Measurements from ENCODE around the gene ST6GALNAC6.

The ST6GALNAC6 gene, protein sequence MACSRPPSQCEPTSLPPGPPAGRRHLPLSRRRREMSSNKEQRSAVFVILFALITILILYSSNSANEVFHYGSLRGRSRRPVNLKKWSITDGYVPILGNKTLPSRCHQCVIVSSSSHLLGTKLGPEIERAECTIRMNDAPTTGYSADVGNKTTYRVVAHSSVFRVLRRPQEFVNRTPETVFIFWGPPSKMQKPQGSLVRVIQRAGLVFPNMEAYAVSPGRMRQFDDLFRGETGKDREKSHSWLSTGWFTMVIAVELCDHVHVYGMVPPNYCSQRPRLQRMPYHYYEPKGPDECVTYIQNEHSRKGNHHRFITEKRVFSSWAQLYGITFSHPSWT

DNA sequence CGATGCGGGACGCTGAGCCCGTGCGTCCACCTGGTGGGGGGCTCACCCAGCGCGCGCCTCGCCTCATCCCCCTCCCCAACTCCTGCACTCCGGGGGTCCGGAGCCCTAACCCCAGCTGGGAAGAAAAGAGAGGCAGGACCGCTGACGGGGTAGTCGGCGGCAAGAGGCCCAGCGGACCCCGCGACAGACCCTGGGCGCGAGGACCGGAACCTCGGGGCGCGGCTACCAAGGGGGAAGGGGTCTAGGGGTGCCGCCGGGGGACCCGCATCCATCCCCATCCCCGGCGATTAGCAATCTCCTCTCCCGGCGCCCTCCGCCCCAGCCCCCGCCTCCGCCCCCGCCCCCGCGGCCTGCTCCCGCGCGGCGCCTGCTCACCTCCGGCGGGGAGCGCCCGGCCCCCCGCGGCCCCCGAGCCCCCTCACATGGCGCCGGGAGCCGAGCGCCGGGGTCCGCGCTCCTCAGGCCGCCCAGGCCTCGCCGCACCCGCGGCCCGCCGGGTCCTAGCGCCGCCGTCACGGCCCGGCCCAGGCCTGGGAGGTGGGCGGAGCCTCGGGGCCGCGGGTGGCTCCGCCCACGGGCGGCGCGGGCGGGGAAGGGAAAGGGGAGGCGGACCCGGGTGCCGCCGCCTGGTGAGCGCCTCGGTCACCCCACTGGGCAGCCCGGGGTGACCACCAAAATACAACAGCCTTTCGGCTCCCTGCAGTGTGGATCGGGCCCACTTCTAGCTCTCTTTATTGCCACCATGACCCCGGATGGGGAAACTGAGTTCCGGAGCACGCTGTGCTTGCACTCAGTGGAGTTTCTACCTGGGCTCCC, at the start of gene ST6GALNAC6:
TSS of gene ST6GALNAC6 (minus strand) at position 476 of the 816 bp plus-strand sequence. CDS start 1,622 bp downstream, outside the sequence.
- no peak for DNase-seq

GRCh38 chr9:127947841-127948710, 48.7 kb upstream of the ST6GALNAC6 start:
- DNase-seq, result no peak

DNA sequence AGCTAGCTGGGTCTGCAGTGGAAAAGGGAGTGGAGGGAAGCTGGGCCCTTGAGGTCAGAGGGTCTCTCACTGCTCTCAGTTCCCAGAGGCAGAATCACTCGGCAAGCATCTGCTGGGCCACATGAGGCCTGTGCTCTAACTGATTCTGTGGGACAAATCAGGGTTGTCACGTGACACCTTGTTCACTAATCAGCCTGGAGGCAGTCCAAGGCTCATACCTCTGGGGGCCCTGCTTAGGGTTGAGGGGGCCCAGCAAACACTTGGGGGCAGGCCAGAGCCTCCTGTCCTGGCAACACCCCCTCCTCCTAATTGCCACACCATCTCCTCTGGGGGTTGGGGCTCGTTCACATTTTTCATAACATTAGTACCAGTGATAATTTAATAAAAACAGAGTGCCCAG, 47.3 kb upstream of the ST6GALNAC6 start:
- no peak for DNase-seq

DNA sequence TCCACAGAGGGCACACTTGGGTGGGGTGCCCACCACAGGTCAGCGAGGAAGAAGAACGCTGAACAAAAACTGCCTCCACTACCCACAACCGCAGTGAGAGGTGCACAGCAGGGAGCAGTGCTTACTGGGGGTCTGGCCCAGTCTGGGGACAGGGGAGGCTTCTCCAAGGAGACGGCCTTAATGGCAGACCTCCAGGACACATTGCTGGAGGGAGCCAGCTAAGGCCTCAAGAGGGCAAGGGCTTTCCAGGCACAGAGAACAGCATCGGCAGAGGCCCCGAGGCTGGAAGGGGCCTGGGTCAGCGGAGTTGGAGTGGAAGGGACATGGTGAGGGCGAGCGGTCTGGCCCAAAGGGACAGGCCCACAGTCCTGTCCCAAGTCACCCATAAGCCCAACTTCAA, 46.5 kb upstream of the ST6GALNAC6 start:
- no peak for DNase-seq

GRCh38 chr9:127945338-127945737, 45.9 kb upstream of the ST6GALNAC6 start:
- no peak for DNase-seq

GRCh38 chr9:127944586-127945218, 45.3 kb upstream of the ST6GALNAC6 start:
- no peak for DNase-seq

- peak; percentile 64 for DNase-seq
These were observed 44.3 kb upstream of the ST6GALNAC6 start for GRCh38 chr9:127943731-127944144.

DNA sequence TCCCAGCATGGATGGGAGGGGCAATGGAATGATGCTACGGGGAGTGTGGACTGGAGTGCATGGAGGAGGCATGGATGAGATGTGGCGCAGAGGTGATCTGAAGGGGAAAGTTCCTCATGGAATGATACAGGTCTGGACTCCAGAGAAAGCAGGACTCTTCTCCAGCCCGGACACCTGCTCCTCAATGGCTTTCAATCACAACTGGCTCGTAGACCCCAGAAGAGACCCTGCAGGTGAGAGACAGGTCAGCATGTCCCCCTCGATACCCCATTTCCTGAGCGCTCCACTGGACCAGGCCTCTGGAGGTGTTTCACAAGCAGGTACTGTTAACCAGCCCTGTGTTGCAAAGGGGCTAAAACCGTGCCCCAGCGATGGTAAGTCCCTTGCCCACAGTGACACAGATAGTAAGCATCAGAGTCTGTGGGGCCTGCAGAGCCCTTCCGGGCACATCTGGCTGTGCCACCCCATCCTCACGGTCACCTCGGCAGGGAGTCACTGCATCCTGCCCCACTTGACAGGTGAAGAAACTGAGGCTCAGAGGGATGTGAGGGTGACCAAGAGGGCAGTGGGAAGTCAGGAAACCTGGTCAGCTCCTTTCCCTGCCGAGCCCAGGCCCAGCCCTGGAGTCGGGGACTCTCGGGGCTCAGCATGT, 43.7 kb upstream of the ST6GALNAC6 start:
- no peak for DNase-seq

GRCh38 chr9:127942216-127943010, 43.0 kb upstream of the ST6GALNAC6 start:
- DNase-seq, result no peak

GRCh38 chr9:127941961-127942215, 42.5 kb upstream of the ST6GALNAC6 start:
- no peak for DNase-seq

DNA sequence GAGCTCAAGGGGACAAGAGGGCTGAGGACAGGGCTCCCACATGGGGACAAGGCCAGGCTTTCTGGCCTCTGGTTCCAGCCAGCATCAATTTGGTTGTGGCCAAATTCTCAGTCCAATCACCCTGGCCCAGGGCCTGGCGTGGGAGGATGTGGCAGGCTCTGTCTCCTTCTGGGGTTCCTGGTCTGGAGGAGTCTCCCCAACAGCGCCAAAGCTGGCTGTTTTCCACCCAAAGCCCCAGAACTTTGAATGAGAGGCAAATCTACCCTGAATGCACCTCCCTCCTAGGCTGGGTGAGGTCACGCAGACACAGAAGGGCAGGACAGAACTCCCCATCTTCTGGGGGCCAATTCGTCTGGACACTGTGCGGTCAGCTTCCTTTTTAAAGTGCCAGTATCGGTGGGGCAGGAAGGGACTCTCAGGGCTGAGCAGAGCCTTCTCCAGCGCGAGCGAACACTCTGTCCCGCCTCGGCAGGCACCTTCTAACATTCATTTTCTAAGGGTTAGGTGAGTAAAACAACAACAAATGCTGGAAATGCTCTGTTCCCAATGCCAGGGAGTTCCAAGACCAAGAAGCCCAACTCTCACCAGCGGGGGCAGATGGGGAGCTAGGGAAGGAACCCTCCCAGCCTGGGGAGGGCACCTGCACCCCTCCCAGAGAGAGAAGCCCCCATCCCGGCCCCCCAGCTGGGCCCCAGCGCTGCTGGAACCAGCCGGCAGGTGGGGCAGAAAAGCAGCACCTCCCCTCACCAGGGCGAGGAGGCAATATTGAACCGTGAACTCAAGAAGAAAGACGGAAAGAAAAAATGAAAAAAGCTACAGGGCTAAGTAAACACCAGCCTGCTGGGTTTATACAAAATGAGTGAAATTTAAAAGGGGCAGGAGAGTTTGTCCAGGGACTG, 41.9 kb upstream of the ST6GALNAC6 start:
- DNase-seq, result no peak

GRCh38 chr9:127940593-127940992, 41.2 kb upstream of the ST6GALNAC6 start:
- no peak for DNase-seq

- DNase-seq, result no peak
These were observed 38.9 kb upstream of the ST6GALNAC6 start for GRCh38 chr9:127938298-127938690.

- DNase-seq, result no peak
These were observed 38.2 kb upstream of the ST6GALNAC6 start, which contains the start of gene DPM2 for GRCh38 chr9:127937388-127938297. Gene DPM2 (minus strand): TSS chr9:127937854. CDS start chr9:127937820, 34 bp downstream.

- DNase-seq, result no peak
These were observed 37.6 kb upstream of the ST6GALNAC6 start for GRCh38 chr9:127937056-127937387.

DNA sequence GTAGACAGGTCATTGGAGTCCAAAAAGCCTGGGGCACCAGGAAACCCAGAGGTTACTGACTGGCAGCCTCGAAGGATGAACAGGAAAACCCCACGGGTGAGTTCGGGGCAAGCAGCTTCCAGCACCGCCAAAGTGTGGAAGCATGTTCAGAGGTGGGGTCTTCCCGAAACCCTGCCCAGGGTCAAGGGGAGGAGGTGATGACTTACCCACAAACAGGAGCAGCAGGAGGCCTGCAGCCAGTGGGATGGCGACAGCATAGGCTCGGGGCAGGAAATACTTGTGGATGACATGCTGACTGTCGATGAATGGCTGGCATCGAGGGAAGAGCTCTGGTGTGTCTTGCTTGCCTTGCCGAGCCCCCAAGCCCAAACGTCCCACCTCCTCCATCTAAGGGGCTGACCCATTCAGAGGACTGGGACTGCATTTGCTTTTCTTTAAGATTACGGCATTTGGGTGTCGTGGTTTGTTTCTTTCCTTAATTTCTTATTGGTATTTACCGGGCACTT, 37.0 kb upstream of the ST6GALNAC6 start:
- no peak for DNase-seq

- DNase-seq, result no peak
These were observed 36.4 kb upstream of the ST6GALNAC6 start for GRCh38 chr9:127935765-127936221.

DNA sequence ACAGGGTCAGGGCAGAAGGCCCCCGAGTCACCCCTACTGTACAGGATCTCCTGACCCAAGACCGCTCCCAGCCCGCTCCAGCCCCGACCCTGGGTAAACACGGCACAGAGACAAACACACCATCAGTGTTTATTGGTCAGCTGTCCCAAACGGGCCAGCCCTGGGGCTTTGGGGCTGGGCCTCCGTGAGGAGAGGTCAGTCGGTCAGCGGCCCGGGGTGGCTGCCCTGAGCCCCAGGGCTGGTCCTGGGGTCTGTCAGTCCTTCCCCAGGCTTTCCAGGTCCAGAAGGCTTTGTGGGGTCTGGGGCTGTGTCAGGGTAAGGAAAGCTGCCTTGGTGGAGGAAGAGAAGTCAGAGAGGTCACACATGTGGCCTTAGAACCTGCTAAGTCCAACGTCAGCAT, 35.6 kb upstream of the ST6GALNAC6 start:
- DNase-seq, result no peak

DNA sequence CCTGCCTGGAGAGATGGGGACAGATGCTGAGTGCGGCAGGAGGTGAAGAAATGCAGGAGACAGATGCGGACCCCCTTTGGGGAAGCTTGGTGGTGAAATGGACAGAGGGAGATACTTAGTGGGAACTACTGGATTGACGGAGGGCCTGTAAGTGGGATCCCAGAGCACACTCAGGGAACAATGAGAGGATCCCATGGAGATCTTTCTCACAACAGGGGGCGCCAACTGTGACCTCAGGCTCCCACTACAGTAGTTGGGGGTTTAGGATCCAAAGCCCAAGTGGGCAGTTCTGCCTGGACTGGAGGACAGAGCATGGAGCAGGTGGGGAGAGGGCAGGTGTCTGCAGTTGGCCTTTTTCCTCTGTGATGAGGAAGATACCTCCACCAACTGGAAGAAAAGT, 34.8 kb upstream of the ST6GALNAC6 start:
- no peak for DNase-seq
